Measurements from ENCODE around the gene LCN15.
"Not testable (repeated sequence)": the region's sequence is repeated elsewhere in the genome, so short reads cannot be mapped to it uniquely, and the experiment has no call there.

Gene LCN15

GRCh38 chr9:136799079-136799853 is 34.9 kb upstream of the LCN15 start:
- no peak overlapping the region for H3K4me3 ChIP-seq (ENCODE audit: control insufficient read depth, low read depth, low read length)
- no peak for DNase-seq (ENCODE audit: low read depth)
- TF ChIP-seq, protein P1, sequence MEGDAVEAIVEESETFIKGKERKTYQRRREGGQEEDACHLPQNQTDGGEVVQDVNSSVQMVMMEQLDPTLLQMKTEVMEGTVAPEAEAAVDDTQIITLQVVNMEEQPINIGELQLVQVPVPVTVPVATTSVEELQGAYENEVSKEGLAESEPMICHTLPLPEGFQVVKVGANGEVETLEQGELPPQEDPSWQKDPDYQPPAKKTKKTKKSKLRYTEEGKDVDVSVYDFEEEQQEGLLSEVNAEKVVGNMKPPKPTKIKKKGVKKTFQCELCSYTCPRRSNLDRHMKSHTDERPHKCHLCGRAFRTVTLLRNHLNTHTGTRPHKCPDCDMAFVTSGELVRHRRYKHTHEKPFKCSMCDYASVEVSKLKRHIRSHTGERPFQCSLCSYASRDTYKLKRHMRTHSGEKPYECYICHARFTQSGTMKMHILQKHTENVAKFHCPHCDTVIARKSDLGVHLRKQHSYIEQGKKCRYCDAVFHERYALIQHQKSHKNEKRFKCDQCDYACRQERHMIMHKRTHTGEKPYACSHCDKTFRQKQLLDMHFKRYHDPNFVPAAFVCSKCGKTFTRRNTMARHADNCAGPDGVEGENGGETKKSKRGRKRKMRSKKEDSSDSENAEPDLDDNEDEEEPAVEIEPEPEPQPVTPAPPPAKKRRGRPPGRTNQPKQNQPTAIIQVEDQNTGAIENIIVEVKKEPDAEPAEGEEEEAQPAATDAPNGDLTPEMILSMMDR (IDR thresholded peaks at IDR 0.05; ENCODE audit: control insufficient read depth, insufficient read depth, low read depth, low read length, missing control alignments), result no peak

DNA sequence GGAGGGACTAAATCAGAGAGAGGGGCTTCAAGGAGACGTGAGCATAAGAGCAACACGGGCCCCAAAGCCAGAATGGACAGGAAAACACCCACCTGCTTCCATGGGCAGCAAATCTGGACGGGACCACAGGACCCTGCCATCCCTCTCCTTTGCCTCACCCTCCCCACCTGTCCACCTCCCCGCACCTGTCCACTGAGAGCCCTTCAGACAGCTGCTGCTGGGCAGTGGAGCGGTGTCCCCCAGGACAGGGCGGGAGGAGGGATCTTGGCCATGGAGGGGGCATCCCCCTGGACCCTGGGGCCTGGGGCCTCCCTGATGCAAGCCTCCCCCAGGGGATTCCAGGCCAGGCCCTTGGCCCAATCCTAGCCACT is 34.4 kb upstream of the LCN15 start:
- TF ChIP-seq, protein P1 (IDR thresholded peaks at IDR 0.05; ENCODE audit: control insufficient read depth, insufficient read depth, low read depth, low read length, missing control alignments), result no peak
- H3K4me3 ChIP-seq (ENCODE audit: control insufficient read depth, low read depth, low read length), result no peak overlapping the region
- no peak for DNase-seq (ENCODE audit: low read depth)

DNA sequence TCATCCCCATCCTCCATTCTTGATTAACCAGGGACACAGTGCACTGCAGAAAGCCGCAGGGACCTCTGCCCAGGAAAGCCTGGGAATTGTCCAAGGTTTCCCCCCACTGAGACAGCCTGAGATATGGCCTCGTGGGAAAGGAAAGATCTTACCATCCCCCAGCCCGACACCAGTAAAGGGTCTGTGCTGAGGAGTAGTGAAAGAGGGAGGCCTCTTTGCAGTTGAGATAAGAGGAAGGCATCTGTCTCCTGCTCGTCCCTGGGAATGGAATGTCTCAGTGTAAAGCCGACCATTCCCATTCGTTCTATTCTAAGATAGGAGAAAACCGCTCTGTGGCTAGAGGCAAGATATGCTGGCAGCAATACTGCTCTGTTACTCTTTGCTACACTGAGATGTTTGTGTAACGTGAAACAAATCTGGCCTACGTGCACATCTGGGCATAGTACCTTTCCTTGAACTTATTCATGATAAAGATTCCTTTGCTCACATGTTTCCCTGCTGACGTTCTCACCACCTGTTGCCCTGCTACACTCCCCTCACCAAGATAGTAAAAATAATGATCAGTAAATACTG is 32.5 kb upstream of the LCN15 start:
- H3K4me3 ChIP-seq (ENCODE audit: control insufficient read depth, low read depth, low read length); DNase-seq (ENCODE audit: low read depth): not testable (repeated sequence)

DNA sequence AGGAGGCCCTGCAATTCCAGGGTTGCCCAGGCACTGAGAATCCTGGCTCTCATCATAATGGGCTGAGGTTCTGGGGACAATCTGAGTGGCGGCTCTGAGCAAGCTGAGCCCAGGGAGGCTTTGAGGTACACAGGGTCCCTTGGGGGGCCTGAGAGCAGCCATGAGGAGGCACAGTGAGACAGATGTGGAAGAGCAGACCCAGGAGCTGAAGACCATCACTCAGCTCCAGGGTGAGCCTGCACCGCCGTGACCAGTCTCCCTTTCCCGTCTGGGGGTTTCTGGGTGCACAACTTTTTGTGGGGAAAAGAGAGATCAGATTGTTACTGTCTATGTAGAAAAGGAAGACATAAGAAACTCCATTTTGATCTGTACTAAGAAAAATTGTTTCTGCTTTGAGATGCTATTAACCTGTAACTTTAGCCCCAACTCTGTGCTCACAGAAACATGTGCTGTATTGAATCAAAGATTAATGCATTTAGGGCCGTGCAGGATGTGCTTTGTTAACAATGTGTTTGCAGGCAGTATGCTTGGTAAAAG is 32.0 kb upstream of the LCN15 start, which contains the start of gene CCDC183:
Gene CCDC183 (plus strand): TSS at position 101 of the 537 bp plus-strand sequence. CDS start 60 bp downstream, at position 161.
- H3K4me3 ChIP-seq (ENCODE audit: control insufficient read depth, low read depth, low read length), result no peak within 1 kb of the TSS
- DNase-seq (ENCODE audit: low read depth), result no peak
- TF ChIP-seq, protein P1 (IDR thresholded peaks at IDR 0.05; ENCODE audit: control insufficient read depth, insufficient read depth, low read depth, low read length, missing control alignments), result no peak

DNA sequence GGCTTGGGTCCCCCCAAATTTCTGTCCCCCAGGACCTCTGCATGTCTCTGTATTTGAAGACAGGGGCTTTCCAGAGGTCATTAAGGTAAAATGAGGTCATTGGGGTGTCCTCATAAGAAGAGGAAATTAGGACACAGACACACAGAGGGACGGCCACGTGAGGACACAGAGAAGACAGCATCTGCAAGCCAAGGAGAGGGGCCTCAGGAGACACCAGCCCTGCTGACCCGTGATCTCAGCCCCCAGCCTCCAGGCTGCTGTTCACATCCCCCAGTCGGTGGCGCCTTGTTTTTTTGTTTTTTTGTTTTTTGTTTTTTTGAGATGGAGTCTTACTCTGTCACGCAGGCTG is 30.7 kb upstream of the LCN15 start:
- no peak overlapping the region for H3K4me3 ChIP-seq (ENCODE audit: control insufficient read depth, low read depth, low read length)
- TF ChIP-seq, protein P1 (IDR thresholded peaks at IDR 0.05; ENCODE audit: control insufficient read depth, insufficient read depth, low read depth, low read length, missing control alignments), result no peak
- no peak for DNase-seq (ENCODE audit: low read depth)

DNA sequence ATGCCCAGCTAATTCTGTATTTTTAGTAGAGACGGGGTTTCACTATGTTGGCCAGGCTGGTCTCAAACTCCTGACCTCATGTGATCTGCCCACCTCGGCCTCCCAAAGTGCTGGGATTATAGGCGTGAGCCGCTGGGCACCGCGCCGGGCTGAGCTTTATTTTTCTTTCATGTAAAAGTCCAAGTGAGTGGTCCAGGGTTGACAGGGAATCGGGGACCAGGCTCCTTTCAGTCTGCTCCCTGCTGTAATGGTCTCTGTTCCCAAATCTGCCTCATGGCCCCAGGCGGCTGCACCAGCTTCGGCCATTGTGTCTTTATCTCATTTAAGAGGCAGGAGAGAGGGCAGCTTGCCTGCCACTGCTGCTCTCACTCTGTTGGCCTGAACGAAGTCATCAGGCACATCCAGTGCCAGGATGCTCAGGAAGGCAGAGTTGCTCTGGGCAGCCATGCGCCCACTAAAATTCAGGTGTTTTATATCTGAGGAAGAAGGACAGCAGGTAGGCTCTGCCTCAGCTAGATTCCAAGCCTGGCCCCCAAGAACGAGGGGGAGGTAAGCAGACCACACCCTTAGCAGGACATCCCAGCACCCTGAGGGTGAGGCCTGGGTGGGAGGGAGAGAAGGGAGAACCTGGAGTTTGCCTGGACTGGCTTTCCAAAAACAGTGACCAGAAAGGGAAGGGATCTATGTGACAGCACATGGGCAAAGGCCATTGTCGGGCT is 30.1 kb upstream of the LCN15 start:
- H3K4me3 ChIP-seq (ENCODE audit: control insufficient read depth, low read depth, low read length), result no peak overlapping the region
- DNase-seq (ENCODE audit: low read depth), result no peak
- TF ChIP-seq, protein P1 (IDR thresholded peaks at IDR 0.05; ENCODE audit: control insufficient read depth, insufficient read depth, low read depth, low read length, missing control alignments), result no peak
